Activated B cell treated with CpG ODN at 0.5 μM for 24 hours (primary cell): ENCODE data around the gene SMPD3. TPM values are rescaled to one million over a fixed set of nuclear protein-coding genes. Genes with fewer than 3 reads are reported as not detected.

Experiments
- ATAC-seq: fragments of 200-7000 bp; cut with Tn5 transposase; one replicate; pipeline ENCODE4 v1.10.0; 2021; ENCODE audit warnings: low read depth, mild to moderate bottlenecking, moderate library complexity
- CTCF ChIA-PET: fragments of 350-600 bp; sonication (Branson Sonifier 250); formaldehyde crosslinking; loops from one replicate; lab custom pipeline; 2021; ENCODE audit warnings: antibody characterized with exemption; lab: Charles Lee
- POLR2A ChIA-PET: fragments of 350-600 bp; sonication (Branson Sonifier 250); formaldehyde crosslinking; loops from one replicate; lab custom pipeline; 2021; ENCODE audit warnings: antibody characterized with exemption; lab: Charles Lee
- DNase-seq: peaks from one replicate; pipeline ENCODE4 v3.0.0; 2022
- H3K27ac Mint-ChIP-seq: one replicate; pipeline ENCODE4 v1.8.0; 2020; ENCODE audit warnings: mixed read lengths
- H3K27me3 Mint-ChIP-seq: one replicate; pipeline ENCODE4 v1.8.0; 2021; ENCODE audit warnings: mixed read lengths
- H3K36me3 Mint-ChIP-seq: one replicate; pipeline ENCODE4 v1.8.0; 2021; ENCODE audit warnings: low read depth, mixed read lengths
- H3K4me1 Mint-ChIP-seq: one replicate; pipeline ENCODE4 v1.8.0; 2021; ENCODE audit warnings: mixed read lengths
- H3K4me3 Mint-ChIP-seq: one replicate; pipeline ENCODE4 v1.8.0; 2020; ENCODE audit warnings: mild to moderate bottlenecking, mixed read lengths
- H3K9me3 Mint-ChIP-seq: one replicate; pipeline ENCODE4 v1.8.0; 2020; ENCODE audit warnings: mixed read lengths
- intact Hi-C: fragments of 100-400 bp; cut with micrococcal nuclease; formaldehyde crosslinking; loops from one replicate; pipeline ENCODE4 v1.15.1; 2024
- total RNA-seq: library from RNA; stranded (reverse); gene quantifications from 2 replicates; pipeline ENCODE4 v1.2.3, GENCODE V29; 2022
- TF ChIP-seq, protein P1 (sequence below): fragments of 200-600 bp; IDR thresholded peaks from one replicate; pipeline ENCODE4 v1.8.0; 2022; ENCODE audit warnings: antibody characterized with exemption, mild to moderate bottlenecking

The SMPD3 gene
- total RNA-seq, 1 donor from 2014 or later: 0.35 TPM

DNA sequence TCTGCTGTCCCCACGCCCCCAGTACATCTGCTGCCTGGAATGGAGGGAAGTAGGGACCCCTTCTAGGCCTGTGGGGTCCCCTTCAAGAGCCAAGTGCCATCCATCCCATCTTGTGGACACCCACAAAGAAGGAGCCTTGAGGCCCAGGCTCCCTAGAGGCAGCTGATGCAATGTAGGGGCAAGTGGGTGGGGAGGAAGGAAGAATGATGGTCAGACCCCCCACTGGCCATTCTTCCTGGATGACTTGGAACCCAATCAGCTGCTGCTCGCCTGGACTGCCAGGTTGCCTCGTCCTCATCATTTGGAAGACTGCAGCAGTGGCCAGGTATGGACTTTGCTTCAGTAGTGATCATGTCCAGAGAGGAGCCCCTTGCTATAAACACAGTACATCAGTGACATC lies 48.9 kb downstream of the SMPD3 start:
- H3K4me3 Mint-ChIP-seq: no peak overlapping the region
- DNase-seq (no peak), ATAC-seq (no peak)
- POLR2A ChIA-PET: no interaction called here
- CTCF ChIA-PET: interaction anchor here (1.1 to 1.2 kb wide), 2 partner anchors 111 to 121 kb away, joined by 3 read pairs; no protein-coding TSS in a partner anchor
- H3K36me3 Mint-ChIP-seq: no peaks in the 10 kb centered on the region
- no peaks in the 10 kb centered on the region for H3K4me1 Mint-ChIP-seq
- H3K27ac Mint-ChIP-seq: no peak overlapping the region
- TF ChIP-seq, protein P1, sequence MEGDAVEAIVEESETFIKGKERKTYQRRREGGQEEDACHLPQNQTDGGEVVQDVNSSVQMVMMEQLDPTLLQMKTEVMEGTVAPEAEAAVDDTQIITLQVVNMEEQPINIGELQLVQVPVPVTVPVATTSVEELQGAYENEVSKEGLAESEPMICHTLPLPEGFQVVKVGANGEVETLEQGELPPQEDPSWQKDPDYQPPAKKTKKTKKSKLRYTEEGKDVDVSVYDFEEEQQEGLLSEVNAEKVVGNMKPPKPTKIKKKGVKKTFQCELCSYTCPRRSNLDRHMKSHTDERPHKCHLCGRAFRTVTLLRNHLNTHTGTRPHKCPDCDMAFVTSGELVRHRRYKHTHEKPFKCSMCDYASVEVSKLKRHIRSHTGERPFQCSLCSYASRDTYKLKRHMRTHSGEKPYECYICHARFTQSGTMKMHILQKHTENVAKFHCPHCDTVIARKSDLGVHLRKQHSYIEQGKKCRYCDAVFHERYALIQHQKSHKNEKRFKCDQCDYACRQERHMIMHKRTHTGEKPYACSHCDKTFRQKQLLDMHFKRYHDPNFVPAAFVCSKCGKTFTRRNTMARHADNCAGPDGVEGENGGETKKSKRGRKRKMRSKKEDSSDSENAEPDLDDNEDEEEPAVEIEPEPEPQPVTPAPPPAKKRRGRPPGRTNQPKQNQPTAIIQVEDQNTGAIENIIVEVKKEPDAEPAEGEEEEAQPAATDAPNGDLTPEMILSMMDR: no peak
- no peaks in the 10 kb centered on the region for H3K9me3 Mint-ChIP-seq
- intact Hi-C loops: no loop called here
- no peaks in the 10 kb centered on the region for H3K27me3 Mint-ChIP-seq

DNA sequence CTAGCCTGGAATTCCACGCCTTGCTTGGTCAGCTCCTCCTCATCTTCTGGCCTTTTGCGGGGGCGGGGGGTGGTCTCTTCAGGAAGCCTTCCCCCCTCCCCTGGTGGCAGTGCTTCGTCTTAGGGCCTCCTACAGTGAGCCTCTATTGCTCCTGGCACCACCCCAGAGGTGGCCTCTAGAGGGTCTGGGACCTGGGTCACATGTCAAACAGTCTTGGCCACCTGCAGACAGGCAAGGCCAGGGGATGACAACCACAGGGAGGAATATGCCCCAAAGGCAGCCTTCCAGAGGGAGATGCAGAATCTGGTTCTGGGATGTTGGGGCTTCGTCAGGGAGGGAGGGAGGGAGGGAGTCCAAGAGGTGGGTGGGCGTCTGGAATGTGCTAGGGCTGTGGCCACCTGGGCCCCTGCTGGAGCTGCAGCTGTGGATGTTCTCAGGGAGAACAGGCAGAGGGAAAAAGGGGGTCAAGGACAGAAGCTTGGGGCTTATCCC lies 50.6 kb downstream of the SMPD3 start:
- no peaks in the 10 kb centered on the region for H3K4me1 Mint-ChIP-seq
- intact Hi-C loops: no loop called here
- no peaks in the 10 kb centered on the region for H3K36me3 Mint-ChIP-seq
- H3K9me3 Mint-ChIP-seq: no peaks in the 10 kb centered on the region
- POLR2A ChIA-PET: no interaction called here
- CTCF ChIA-PET: interaction anchor here (1.0 to 4.2 kb wide), 4 partner anchors 98 to 116 kb away, joined by 3 to 24 read pairs (median 4); no protein-coding TSS in a partner anchor
- TF ChIP-seq, protein P1: no peak
- no peaks in the 10 kb centered on the region for H3K27me3 Mint-ChIP-seq
- H3K4me3 Mint-ChIP-seq: no peak overlapping the region
- no peak for DNase-seq
- no peak overlapping the region for H3K27ac Mint-ChIP-seq
- ATAC-seq: no peak

DNA sequence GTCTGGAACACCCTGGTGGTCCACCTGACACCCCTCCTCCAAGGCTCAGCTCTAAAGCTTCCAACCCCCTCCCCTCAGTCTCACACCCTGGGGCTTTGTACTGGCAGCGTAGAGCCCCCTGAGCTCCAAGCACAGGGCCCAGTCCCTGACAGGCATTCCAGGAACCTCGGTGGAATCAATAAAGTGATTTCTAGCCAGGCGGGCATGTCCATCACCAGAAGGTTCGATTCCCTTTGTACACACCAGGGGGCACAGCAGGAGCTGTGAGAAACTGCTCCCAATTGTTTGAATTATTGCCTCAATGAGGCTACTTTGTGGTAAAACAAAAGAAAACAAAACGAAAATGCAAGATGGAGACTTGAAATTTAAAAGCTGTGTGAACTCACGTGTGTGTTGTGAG lies 51.8 kb downstream of the SMPD3 start:
- CTCF ChIA-PET: interaction anchor here (1.0 to 4.2 kb wide), 10 partner anchors 12 to 122 kb away, joined by 3 to 24 read pairs (median 4); no protein-coding TSS in a partner anchor
- TF ChIP-seq, protein P1: no peak
- no peak overlapping the region for H3K27ac Mint-ChIP-seq
- DNase-seq (no peak), ATAC-seq (peak; percentile 49)
- H3K36me3 Mint-ChIP-seq: no peaks in the 10 kb centered on the region
- H3K27me3 Mint-ChIP-seq: no peaks in the 10 kb centered on the region
- no peaks in the 10 kb centered on the region for H3K9me3 Mint-ChIP-seq
- intact Hi-C loops: no loop called here
- no peak overlapping the region for H3K4me3 Mint-ChIP-seq
- POLR2A ChIA-PET: no interaction called here
- no peaks in the 10 kb centered on the region for H3K4me1 Mint-ChIP-seq

DNA sequence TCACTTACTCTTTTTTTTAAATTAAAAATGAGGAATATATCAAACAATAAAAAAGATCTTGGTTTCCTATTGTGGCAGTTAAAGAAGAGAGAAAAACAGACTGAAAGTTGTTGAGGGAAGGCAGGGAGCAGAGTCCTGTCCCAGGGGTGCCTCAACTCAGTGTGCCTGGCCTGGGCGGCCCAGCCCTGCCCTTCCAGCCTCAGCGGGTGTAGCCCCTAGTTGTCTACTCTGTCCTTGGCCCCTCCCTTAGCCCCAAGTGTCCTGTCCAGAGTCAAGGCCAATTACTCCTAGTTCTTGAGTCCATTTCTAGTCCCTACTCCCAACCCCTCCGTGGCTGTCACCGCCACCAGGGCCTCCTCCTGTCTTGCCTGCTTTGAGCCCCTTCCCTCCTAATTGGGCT lies 52.5 kb downstream of the SMPD3 start:
- no peaks in the 10 kb centered on the region for H3K4me1 Mint-ChIP-seq
- H3K4me3 Mint-ChIP-seq: no peak overlapping the region
- H3K36me3 Mint-ChIP-seq: no peaks in the 10 kb centered on the region
- H3K9me3 Mint-ChIP-seq: no peaks in the 10 kb centered on the region
- no peaks in the 10 kb centered on the region for H3K27me3 Mint-ChIP-seq
- POLR2A ChIA-PET: no interaction called here
- DNase-seq: no peak
- intact Hi-C loops: no loop called here
- H3K27ac Mint-ChIP-seq: no peak overlapping the region
- TF ChIP-seq, protein P1: no peak
- CTCF ChIA-PET: interaction anchor here (1.1 to 4.2 kb wide), 7 partner anchors 12 to 116 kb away, joined by 3 to 24 read pairs (median 4); no protein-coding TSS in a partner anchor
- ATAC-seq: no peak

DNA sequence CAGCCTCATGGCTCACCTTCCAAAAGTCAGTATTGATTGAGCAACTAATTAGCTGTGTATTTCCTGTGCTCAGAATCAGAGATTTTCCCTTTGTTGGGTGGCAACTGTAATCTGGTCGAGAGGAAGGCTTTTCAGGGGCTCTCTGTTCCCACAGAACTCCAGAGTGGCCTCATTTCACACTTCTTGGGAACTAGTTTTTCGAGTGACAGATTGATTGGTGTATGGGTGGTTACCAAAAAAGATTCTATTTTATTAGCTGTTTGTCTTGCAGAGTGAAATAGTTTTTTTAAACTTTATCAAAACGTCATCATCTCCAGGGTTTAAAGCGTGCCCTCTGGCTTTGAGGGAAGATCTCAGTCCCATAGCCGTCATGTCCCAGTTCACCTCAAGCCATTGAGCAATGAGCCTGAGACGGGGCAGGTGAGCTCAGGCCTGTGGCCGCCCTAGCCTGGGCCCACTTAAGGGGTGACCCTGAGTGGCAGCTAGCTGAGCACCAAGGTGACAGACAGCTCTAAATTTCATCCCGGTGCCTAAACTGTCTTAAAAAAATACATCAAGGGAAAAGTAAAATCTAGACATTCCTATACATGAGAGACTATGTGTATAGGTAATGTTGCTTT lies 53.0 kb downstream of the SMPD3 start:
- H3K9me3 Mint-ChIP-seq: no peaks in the 10 kb centered on the region
- no peaks in the 10 kb centered on the region for H3K27me3 Mint-ChIP-seq
- no peaks in the 10 kb centered on the region for H3K4me1 Mint-ChIP-seq
- POLR2A ChIA-PET: no interaction called here
- DNase-seq: no peak
- H3K4me3 Mint-ChIP-seq: no peak overlapping the region
- H3K27ac Mint-ChIP-seq: no peak overlapping the region
- CTCF ChIA-PET: interaction anchor here (1.8 to 4.2 kb wide), 2 partner anchors 75 to 115 kb away, joined by 6 to 24 read pairs; no protein-coding TSS in a partner anchor
- ATAC-seq: no peak
- TF ChIP-seq, protein P1: no peak
- no peaks in the 10 kb centered on the region for H3K36me3 Mint-ChIP-seq
- intact Hi-C loops: no loop called here
